Endothelial cell of umbilical vein (primary cell): ENCODE data around the gene VPS35. TPM values are rescaled to one million over a fixed set of nuclear protein-coding genes. Genes with fewer than 3 reads are reported as not detected.

ENCODE experiments used
- BruUV-seq: library from RNA; stranded (reverse); fragments of 400-500 nt; replicated peaks from 2 replicates; lab custom pipeline; 2021; lab: Mats Ljungman, UMichigan
- CTCF ChIA-PET: fragments of 300-600, 350-600 bp; sonication (Branson Sonifier 250); formaldehyde crosslinking; loops from one replicate; lab custom pipeline; 2021; ENCODE audit warnings: antibody characterized with exemption, inconsistent platforms; lab: Charles Lee
- POLR2A ChIA-PET: fragments of 300-600, 350-600 bp; sonication (Branson Sonifier 250); formaldehyde crosslinking; loops from one replicate; lab custom pipeline; 2021; ENCODE audit warnings: antibody characterized with exemption, inconsistent platforms; lab: Charles Lee
- DNase-seq: peaks from one replicate; pipeline ENCODE4 v3.0.0-alpha.2; 2011; ENCODE audit warnings: low read depth, low spot score
- FAIRE-seq: peaks from 2 replicates; lab custom pipeline; 2011; peaks lifted over from hg19 to GRCh38; lab: Jason Lieb, UNC
- H2AFZ ChIP-seq: 2 replicates; pipeline ENCODE4 v1.6.0; 2012; ENCODE audit warnings: low read depth, low read length, control low read depth, inconsistent platforms
- H3K27ac ChIP-seq: 2 replicates; pipeline ENCODE4 v1.5.1; 2011; ENCODE audit warnings: low read depth, mild to moderate bottlenecking, control low read depth, low read length, moderate library complexity; ENCODE audit not compliant: insufficient read depth
- H3K27me3 ChIP-seq, 2 experiments: 2 replicates each; pipeline versions ENCODE4 v1.6.0 to v1.6.1; 2011; ENCODE audit warnings: low read length in 2 of 2, mixed read lengths in 1 of 2; ENCODE audit not compliant: control insufficient read depth in 2 of 2, insufficient read depth in 2 of 2
- H3K36me3 ChIP-seq, 2 experiments: 2 replicates in 1 of 2; 3 replicates in 1 of 2; pipeline ENCODE4 v1.5.1; 2011; ENCODE audit warnings: low read length in 2 of 2, mild to moderate bottlenecking in 1 of 2, moderate library complexity in 1 of 2; ENCODE audit not compliant: control insufficient read depth in 2 of 2, insufficient read depth in 2 of 2; ENCODE audit errors: extremely low read depth in 1 of 2
- H3K4me1 ChIP-seq: 3 replicates; pipeline ENCODE4 v1.5.1; 2011; ENCODE audit warnings: mild to moderate bottlenecking, low read length; ENCODE audit not compliant: control insufficient read depth, insufficient read depth; ENCODE audit errors: extremely low read depth
- H3K4me2 ChIP-seq: 2 replicates; pipeline ENCODE4 v1.6.1; 2011; ENCODE audit warnings: low read length, control low read depth, mixed read lengths; ENCODE audit not compliant: insufficient read depth
- H3K4me3 ChIP-seq, 3 experiments: fragments of 200-600 bp in 1 of 3; sonication (generic), shearing (Covaris generic) in 1 of 3; replicated peaks in 1 of 3; 2 replicates each; pipeline ENCODE4 v1.5.1; 2011 to 2016; ENCODE audit warnings: control low read depth in 3 of 3, low read length in 3 of 3, mild to moderate bottlenecking in 2 of 3, inconsistent platforms in 1 of 3, low read depth in 1 of 3, moderate library complexity in 1 of 3; ENCODE audit not compliant: insufficient read depth in 1 of 3
- H3K79me2 ChIP-seq: 2 replicates; pipeline ENCODE4 v1.6.0; 2012; ENCODE audit warnings: low read length, inconsistent platforms; ENCODE audit not compliant: control insufficient read depth, insufficient read depth
- H3K9ac ChIP-seq: replicated peaks from 2 replicates; pipeline ENCODE3; 2011; ENCODE audit warnings: low read length, control low read depth; ENCODE audit not compliant: insufficient read depth; ENCODE audit errors: extremely low read depth
- H3K9me1 ChIP-seq: replicated peaks from 3 replicates; pipeline ENCODE4 v1.6.0; 2011; ENCODE audit warnings: mild to moderate bottlenecking, low read length; ENCODE audit not compliant: control insufficient read depth, insufficient read depth; ENCODE audit errors: extremely low read depth
- H3K9me3 ChIP-seq: replicated peaks from 2 replicates; pipeline ENCODE4 v1.5.1; 2012; ENCODE audit warnings: low read length, inconsistent platforms; ENCODE audit not compliant: control insufficient read depth, insufficient read depth
- H4K20me1 ChIP-seq: replicated peaks from 2 replicates; pipeline ENCODE3; 2011; ENCODE audit warnings: mild to moderate bottlenecking, low read length; ENCODE audit not compliant: control insufficient read depth, insufficient read depth; ENCODE audit errors: extremely low read depth
- CTCF ChIP-seq, 2 donors: IDR thresholded peaks; 1 replicate in 1 of 2; 2 replicates in 1 of 2; pipeline ENCODE4 v1.5.1; 2011; ENCODE audit warnings: low read length in 2 of 2, mild to moderate bottlenecking in 2 of 2, moderate library complexity in 2 of 2, control low read depth in 1 of 2, inconsistent platforms in 1 of 2, low read depth in 1 of 2; ENCODE audit not compliant: insufficient read depth in 1 of 2; ENCODE audit errors: extremely low read depth in 1 of 2
- EZH2 ChIP-seq: IDR thresholded peaks from 2 replicates; pipeline ENCODE4 v1.6.1; 2012; ENCODE audit warnings: borderline replicate concordance, low read depth, mild to moderate bottlenecking, moderate library complexity, low read length, inconsistent platforms; ENCODE audit not compliant: severe bottlenecking
- FOS ChIP-seq: IDR thresholded peaks from 2 replicates; pipeline ENCODE4 v1.6.1; 2011; ENCODE audit warnings: mild to moderate bottlenecking, low read length, moderate library complexity, borderline replicate concordance; ENCODE audit not compliant: insufficient read depth
- GATA2 ChIP-seq: IDR thresholded peaks from 2 replicates; pipeline ENCODE4 v1.7.0; 2011; ENCODE audit warnings: low read depth, mild to moderate bottlenecking, moderate library complexity, mixed read lengths, low read length; ENCODE audit not compliant: insufficient read length, insufficient read depth
- JUN ChIP-seq: IDR thresholded peaks from 2 replicates; pipeline ENCODE4 v1.6.1; 2011; ENCODE audit warnings: borderline replicate concordance, low read depth; ENCODE audit not compliant: insufficient read length, insufficient read depth
- MAX ChIP-seq: IDR thresholded peaks from 2 replicates; pipeline ENCODE4 v1.6.1; 2011; ENCODE audit not compliant: insufficient read depth, insufficient read length
- MYC ChIP-seq: IDR thresholded peaks from one replicate; pipeline ENCODE4 v1.6.1; 2011; ENCODE audit warnings: mild to moderate bottlenecking, low read depth, low read length
- POLR2A ChIP-seq: IDR thresholded peaks from 2 replicates; pipeline ENCODE4 v1.6.1; 2012; ENCODE audit warnings: low read depth, mild to moderate bottlenecking, control low read depth, low read length
- POLR2AphosphoS5 ChIP-seq: IDR thresholded peaks from 2 replicates; pipeline ENCODE4 v1.6.1; 2012; ENCODE audit warnings: low read depth, mild to moderate bottlenecking, control low read depth, low read length, moderate library complexity; ENCODE audit not compliant: insufficient read depth
- dilution Hi-C: fragments of 300-500 bp; cut with MboI; formaldehyde crosslinking; loops from one replicate; pipeline ENCODE4 v1.15.0; 2019; ENCODE audit warnings: low sequenced_read_pairs; ENCODE audit not compliant: extremely low pct_ligation_motif_present
- intact Hi-C: fragments of 100-400 bp; cut with micrococcal nuclease; formaldehyde crosslinking; loops from one replicate; pipeline ENCODE4 v1.10.0; 2022
- polyA plus RNA-seq, 4 experiments: library from polyadenylated mRNA; depleted of rRNA in 3 of 4; stranded (reverse) in 3 of 4; unstranded in 1 of 4; fragments of >200 nt; gene quantifications; 2 replicates each; pipeline versions ENCODE4 v1.2.1 to v1.2.3, GENCODE V29; 2011 to 2012; ENCODE audit warnings: missing spikeins in 1 of 4
- total RNA-seq: library from RNA; stranded (reverse); gene quantifications from 2 replicates; pipeline ENCODE4 v1.2.3, GENCODE V29; 2021

Gene VPS35
- total and polyA plus RNA-seq, 2 donors (not counting 3 experiments of a cell fraction or from before 2014, with no cell fraction given): 19.7 to 102 TPM

DNA sequence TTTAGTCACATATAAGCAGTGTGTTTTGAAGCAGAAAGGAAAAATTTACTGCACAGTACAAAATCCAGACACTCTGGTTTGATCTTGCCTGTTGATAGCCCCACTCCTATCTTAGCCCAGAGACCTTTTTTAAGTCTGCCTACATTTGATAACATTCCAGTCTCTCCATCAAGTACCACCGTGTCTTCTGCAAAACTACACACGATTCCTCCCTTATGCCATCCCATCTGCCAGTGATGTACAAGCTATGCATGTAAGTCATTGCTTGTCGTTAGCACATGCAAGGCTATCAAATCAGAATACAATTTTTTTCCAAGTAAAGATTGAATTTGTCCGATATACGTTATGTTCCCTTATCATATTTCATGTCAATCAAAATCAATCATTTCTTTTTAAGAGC is 82.7 kb downstream of the VPS35 start:
- dilution Hi-C loops: no loop called here
- Histone ChIP-seq H2AFZ (no peak overlapping the region), H3K36me3 (peaks cover 3 to 14% of the 10 kb centered on the region in 2 experiments)

More for the DNA sequence above, 82.7 kb downstream of the VPS35 start:
- ChIA-PET POLR2A (no interaction called here), CTCF (interaction anchor here (0.7 to 4.8 kb wide), 8 partner anchors 11 to 1559 kb away, joined by 3 to 92 read pairs (median 3); no protein-coding TSS in a partner anchor)
- Histone ChIP-seq H4K20me1 (no peaks in the 10 kb centered on the region), H3K9ac (no peak overlapping the region), H3K4me3 (no peak overlapping the region), H3K9me3 (no peaks in the 10 kb centered on the region), H3K4me2 (no peak overlapping the region), H3K9me1 (no peaks in the 10 kb centered on the region), H3K27me3 (no peaks in the 10 kb centered on the region), H3K4me1 (no peaks in the 10 kb centered on the region), H3K27ac (no peak overlapping the region), H3K79me2 (peaks cover 3% of the 10 kb centered on the region)
- BruUV-seq: no TSS peak
- DNase-seq (no peak), FAIRE-seq (no peak)
- TF ChIP-seq MAX (no peak), FOS (no peak), POLR2A (no peak), GATA2 (no peak), MYC (no peak), JUN (no peak), POLR2AphosphoS5 (no peak), EZH2 (no peak), CTCF (IDR thresholded peaks at IDR 0.05; ENCODE audit: extremely low read depth in 1 of 2, insufficient read depth in 1 of 2, low read depth in 1 of 2, low read length in 2 of 2) (no peak)
- intact Hi-C loops: no loop called here

Other genes with a start within 250 kb of the VPS35 start
- 42.2 and 44.9 TPM in 2 replicates for gene SHCBP1, start 67.8 kb downstream of the VPS35 start, total RNA-seq
- gene SHCBP1, start 67.8 kb downstream of the VPS35 start, polyA plus RNA-seq: 9.3 and 13.9 TPM in 2 replicates
- 31.1 and 34.9 TPM in 2 replicates for gene ORC6, start 481 bp upstream of the VPS35 start, total RNA-seq
- 11.1 and 15.9 TPM in 2 replicates for gene ORC6, start 481 bp upstream of the VPS35 start, polyA plus RNA-seq
- not detected in 2 replicates for gene MYLK3, start 59.2 kb upstream of the VPS35 start, total RNA-seq
- 0.02 TPM in 1 of 2 replicates, not detected in the other for gene MYLK3, start 59.2 kb upstream of the VPS35 start, polyA plus RNA-seq
- gene C16orf87, start 142.0 kb upstream of the VPS35 start, total RNA-seq: 8.5 and 11.1 TPM in 2 replicates
- gene C16orf87, start 142.0 kb upstream of the VPS35 start, polyA plus RNA-seq: 1.6 and 2.4 TPM in 2 replicates
- 16.1 and 17.9 TPM in 2 replicates for gene GPT2, start 195.2 kb upstream of the VPS35 start, total RNA-seq
- 10.8 and 13.1 TPM in 2 replicates for gene GPT2, start 195.2 kb upstream of the VPS35 start, polyA plus RNA-seq